Ascending aorta (tissue), 2 donors: ENCODE results near the gene CARMIL3. TPM values are rescaled to one million over a fixed set of nuclear protein-coding genes. Genes with fewer than 3 reads are reported as not detected.

ENCODE experiments used
- DNase-seq, 2 donors: peaks; one replicate each; pipeline ENCODE4 v3.0.0-alpha.2; 2019; ENCODE audit warnings: low spot score in 2 of 2
- H3K27ac ChIP-seq, 2 donors: fragments of 200-600 bp; sonication (generic); one replicate each; pipeline ENCODE4 v1.5.1; 2016 to 2017; ENCODE audit warnings: mild to moderate bottlenecking in 1 of 2
- H3K27me3 ChIP-seq: fragments of 200-600 bp; sonication (generic); one replicate; pipeline ENCODE4 v1.5.1; 2017
- H3K36me3 ChIP-seq, 2 donors: fragments of 200-600 bp; sonication (generic); one replicate each; pipeline ENCODE4 v1.5.1; 2016
- H3K4me1 ChIP-seq, 2 donors: fragments of 200-600 bp; sonication (generic); one replicate each; pipeline ENCODE4 v1.5.1; 2016 to 2017; ENCODE audit warnings: mild to moderate bottlenecking in 1 of 2
- H3K4me3 ChIP-seq, 2 donors: fragments of 200-600 bp; sonication (generic); one replicate each; pipeline ENCODE4 v1.5.1; 2016 to 2017; ENCODE audit warnings: mild to moderate bottlenecking in 1 of 2
- H3K9me3 ChIP-seq, 2 donors: fragments of 200-600 bp; sonication (generic); one replicate each; pipeline ENCODE4 v1.5.1; 2016
- intact Hi-C: fragments of 100-400 bp; cut with DNase I; formaldehyde crosslinking; loops from one replicate; pipeline ENCODE4 v1.15.1; 2023
- total RNA-seq: library from RNA; depleted of rRNA; stranded (reverse); fragments of >200 nt; gene quantifications from one replicate; pipeline ENCODE4 v1.1.0, GENCODE V29; 2016
- TF ChIP-seq, protein P1 (sequence below), 3 experiments: fragments of 200-600 bp in 2 of 3; fragments of 450-650 bp in 1 of 3; sonication (generic) in 2 of 3; IDR thresholded peaks; one replicate each; pipeline ENCODE4 v1.5.1; 2016 to 2019; ENCODE audit warnings: antibody characterized with exemption in 3 of 3, mild to moderate bottlenecking in 1 of 3, moderate library complexity in 1 of 3

Gene CARMIL3
- total RNA-seq, 1 donor from 2014 or later, result not detected

GRCh38 chr14:24106672-24107271 is 55.0 kb downstream of the CARMIL3 start:
- Histone ChIP-seq H3K9me3 (no peaks in the 10 kb centered on the region), H3K4me1 (peaks cover 0 to 4% of the 10 kb centered on the region in 2 donors), H3K4me3 (no peak overlapping the region), H3K36me3 (peaks cover 4 to 13% of the 10 kb centered on the region in 2 donors), H3K27ac (no peak overlapping the region), H3K27me3 (no peaks in the 10 kb centered on the region)
- TF ChIP-seq, protein P1, sequence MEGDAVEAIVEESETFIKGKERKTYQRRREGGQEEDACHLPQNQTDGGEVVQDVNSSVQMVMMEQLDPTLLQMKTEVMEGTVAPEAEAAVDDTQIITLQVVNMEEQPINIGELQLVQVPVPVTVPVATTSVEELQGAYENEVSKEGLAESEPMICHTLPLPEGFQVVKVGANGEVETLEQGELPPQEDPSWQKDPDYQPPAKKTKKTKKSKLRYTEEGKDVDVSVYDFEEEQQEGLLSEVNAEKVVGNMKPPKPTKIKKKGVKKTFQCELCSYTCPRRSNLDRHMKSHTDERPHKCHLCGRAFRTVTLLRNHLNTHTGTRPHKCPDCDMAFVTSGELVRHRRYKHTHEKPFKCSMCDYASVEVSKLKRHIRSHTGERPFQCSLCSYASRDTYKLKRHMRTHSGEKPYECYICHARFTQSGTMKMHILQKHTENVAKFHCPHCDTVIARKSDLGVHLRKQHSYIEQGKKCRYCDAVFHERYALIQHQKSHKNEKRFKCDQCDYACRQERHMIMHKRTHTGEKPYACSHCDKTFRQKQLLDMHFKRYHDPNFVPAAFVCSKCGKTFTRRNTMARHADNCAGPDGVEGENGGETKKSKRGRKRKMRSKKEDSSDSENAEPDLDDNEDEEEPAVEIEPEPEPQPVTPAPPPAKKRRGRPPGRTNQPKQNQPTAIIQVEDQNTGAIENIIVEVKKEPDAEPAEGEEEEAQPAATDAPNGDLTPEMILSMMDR (IDR thresholded peaks at IDR 0.05), result no peak
- intact Hi-C loops, result no loop called here
- no peak for DNase-seq

DNA sequence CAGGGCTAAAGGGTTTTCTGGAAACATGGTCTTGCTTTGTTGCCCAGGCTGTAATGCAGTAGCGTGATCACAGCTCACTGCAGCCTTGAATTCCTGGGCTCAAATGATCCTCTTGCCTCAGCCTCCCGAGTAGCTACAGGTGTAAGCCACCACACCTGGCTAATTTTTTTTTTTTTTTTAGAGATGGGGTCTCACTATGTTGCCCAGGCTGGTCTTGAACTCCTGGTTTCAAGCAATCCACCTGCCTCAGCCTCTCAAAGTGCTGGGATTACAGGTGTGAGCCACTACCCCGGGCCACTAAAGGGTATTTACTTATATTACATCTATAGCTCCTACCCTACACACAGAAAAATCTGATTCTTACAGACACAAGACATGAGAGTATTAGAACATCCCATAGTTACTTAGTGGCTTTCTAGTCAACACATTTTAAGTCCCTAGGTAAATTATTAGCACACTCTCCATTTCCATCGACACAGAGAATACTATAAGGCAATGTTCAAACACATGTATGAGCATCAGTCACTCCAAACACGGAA is 56.6 kb downstream of the CARMIL3 start:
- no peak for DNase-seq
- intact Hi-C loops, result loop anchor here (1.0 kb wide), 2 partner anchors 14 to 50 kb away; partner anchors contain the start of gene PCK2
- Histone ChIP-seq H3K9me3 (no peaks in the 10 kb centered on the region), H3K36me3 (peaks cover 4% of the 10 kb centered on the region in 2 donors), H3K27me3 (no peaks in the 10 kb centered on the region), H3K4me3 (no peak overlapping the region), H3K27ac (no peak overlapping the region), H3K4me1 (peaks cover 0 to 6% of the 10 kb centered on the region in 2 donors)
- TF ChIP-seq, protein P1 (IDR thresholded peaks at IDR 0.05), result no peak

- intact Hi-C loops, result loop anchor here (10.0 kb wide), 2 partner anchors 255 to 635 kb away; partner anchors contain the start of gene NFATC4
- TF ChIP-seq, protein P1 (IDR thresholded peaks at IDR 0.05), result no peak
- H3K4me3 ChIP-seq, result no peak overlapping the region
- H3K4me1 ChIP-seq, result peaks cover 0 to 6% of the 10 kb centered on the region in 2 donors
- H3K9me3 ChIP-seq, result no peaks in the 10 kb centered on the region
- H3K27me3 ChIP-seq, result no peaks in the 10 kb centered on the region
- no peaks in the 10 kb centered on the region for H3K36me3 ChIP-seq
- DNase-seq, result no peak
- H3K27ac ChIP-seq, result no peak overlapping the region
Measured at GRCh38 chr14:24110060-24110459, 58.3 kb downstream of the CARMIL3 start.

DNA sequence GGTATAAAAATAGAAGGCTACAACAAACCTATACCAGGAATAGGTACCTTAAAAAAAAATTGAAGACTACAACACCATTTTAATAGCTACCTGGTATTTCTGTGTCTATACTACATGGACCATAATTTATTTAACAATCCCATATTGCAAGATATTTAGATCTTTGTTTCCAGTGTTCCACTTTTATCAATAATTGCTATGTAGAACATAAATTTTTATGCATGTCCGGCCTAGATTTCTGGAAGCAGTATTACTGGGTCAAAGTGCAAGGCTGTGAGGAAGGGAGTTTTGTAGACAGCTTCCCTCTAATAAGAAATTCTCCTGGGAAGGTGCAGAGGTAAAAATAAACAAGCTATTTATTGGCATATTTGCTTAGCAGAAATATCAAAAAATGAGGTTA is 58.7 kb downstream of the CARMIL3 start:
- intact Hi-C loops, result loop anchor here (10.0 kb wide), 2 partner anchors 254 to 636 kb away; partner anchors contain the start of gene NFATC4

DNA sequence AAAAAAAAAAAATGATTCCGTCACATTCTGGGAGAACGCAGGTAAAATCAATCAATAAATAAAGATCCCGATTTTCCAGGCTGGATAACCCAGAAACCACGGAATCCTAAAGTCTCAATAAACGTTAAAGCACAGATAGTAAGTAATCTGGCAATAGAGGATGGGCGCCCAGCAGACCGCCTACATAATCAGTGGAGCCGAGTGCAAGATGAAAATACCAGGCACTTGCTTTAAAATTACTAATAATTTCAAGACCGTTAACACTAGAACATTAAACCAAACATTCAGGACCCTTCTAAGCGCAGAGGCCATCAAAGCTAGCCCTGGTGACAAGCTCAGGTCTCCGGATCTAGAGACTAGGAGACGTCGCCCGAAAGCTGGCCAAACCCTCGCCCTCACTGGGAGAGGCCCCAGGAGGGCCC is 61.6 kb downstream of the CARMIL3 start:
- intact Hi-C loops, result loop anchor here (10.0 kb wide), 2 partner anchors 251 to 639 kb away; partner anchors contain the start of gene NFATC4
- no peaks in the 10 kb centered on the region for H3K9me3 ChIP-seq
- peak overlapping the region; percentile 98 to 100 for H3K27ac ChIP-seq
- TF ChIP-seq, protein P1 (IDR thresholded peaks at IDR 0.05), result no peak
- H3K4me3 ChIP-seq, result peak overlapping the region; percentile 78 to 79
- H3K4me1 ChIP-seq, result peaks cover 9 to 20% of the 10 kb centered on the region in 2 donors
- DNase-seq, result no peak
- H3K36me3 ChIP-seq, result peaks cover 13 to 15% of the 10 kb centered on the region in 2 donors
- H3K27me3 ChIP-seq, result no peaks in the 10 kb centered on the region

More for the DNA sequence above, 58.7 kb downstream of the CARMIL3 start:
- TF ChIP-seq, protein P1 (IDR thresholded peaks at IDR 0.05), result no peak
- H3K36me3 ChIP-seq, result no peaks in the 10 kb centered on the region
- no peaks in the 10 kb centered on the region for H3K9me3 ChIP-seq
- H3K27me3 ChIP-seq, result no peaks in the 10 kb centered on the region
- H3K4me3 ChIP-seq, result no peak overlapping the region
- H3K4me1 ChIP-seq, result peaks cover 2 to 8% of the 10 kb centered on the region in 2 donors
- H3K27ac ChIP-seq, result no peak overlapping the region
- no peak for DNase-seq
